NCI-H2171 (cell line): ENCODE results near the gene CDKN1B.

Source experiments
- DNase-seq: peaks from one replicate; lab custom pipeline; 2025; lab: John Stamatoyannopoulos, UW

The CDKN1B gene

DNA sequence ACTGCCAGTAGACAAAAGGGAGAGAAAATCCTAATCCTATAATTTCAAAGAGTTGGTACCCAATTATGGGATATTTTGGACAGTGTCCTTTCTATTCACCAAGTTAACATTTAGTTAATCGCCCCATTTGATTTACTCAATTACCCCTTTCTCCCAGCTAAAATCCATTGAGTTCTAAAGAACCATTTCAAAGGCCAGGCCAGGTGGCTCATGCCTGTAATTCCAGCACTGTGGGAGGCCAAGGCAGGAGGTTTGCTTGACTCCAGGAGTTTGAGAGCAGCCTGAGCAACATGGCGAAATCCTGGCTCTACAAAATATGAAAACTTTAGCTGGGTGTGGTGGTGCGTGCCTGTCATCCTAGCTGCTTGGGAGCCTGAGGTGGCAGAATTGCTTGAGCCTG lies 15.7 kb upstream of the CDKN1B start:
- no peak for DNase-seq

GRCh38 chr12:12704593-12705230 lies 12.5 kb upstream of the CDKN1B start:
- peak; percentile 28 for DNase-seq

DNA sequence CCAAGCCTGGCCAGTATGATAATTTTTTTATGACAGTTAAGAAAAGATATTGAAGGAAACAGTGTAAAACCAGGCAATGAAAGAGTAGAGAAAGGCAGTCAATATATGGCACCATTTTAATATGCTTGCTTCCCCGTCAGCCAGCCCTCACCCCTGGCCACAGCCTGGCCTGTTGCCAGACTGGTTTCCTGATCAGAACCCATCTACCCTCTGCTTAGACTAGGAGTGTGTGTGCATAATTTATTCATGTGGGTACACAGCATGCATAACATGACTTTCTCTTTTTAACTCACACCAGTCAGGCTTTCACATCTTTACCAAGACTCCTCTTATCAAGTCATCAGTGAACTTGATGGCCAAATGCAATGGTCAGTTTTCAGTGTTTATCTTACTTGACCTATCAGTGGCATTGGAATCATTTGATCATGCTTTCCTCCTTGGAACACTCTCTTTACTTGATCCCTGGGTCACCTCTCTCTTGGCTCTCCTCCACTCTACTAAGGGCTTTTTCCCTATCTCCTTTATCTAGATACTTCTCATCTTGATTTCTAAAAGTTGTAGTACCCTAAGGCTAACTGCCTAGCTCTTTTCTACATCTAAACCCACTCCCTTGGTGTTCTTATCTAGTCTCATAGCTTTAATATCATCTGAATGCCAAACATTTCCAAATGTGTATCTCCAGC lies 11.2 kb upstream of the CDKN1B start:
- DNase-seq, result no peak

GRCh38 chr12:12713932-12714275 lies 3.3 kb upstream of the CDKN1B start:
- no peak for DNase-seq

- DNase-seq, result peak; percentile 27
Measured at GRCh38 chr12:12714276-12715021, 2.7 kb upstream of the CDKN1B start.

DNA sequence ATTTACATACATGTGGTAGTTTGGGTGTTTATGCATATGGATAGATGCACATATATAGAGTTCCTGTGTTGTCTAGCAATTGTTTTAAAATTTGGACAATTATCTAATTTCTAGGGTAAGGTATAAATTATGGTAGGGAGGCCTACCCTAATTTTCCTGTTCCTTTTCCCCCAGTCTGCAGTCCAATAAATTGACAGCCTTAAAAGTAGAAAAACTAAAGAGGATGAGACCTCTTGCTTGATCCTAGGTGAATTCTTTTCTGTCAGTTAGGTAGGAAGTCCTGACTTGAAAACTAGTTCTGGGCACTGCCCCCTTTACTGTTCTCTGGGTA lies 2.1 kb upstream of the CDKN1B start:
- no peak for DNase-seq

- DNase-seq, result no peak
Measured at GRCh38 chr12:12715459-12716150, 1.6 kb upstream of the CDKN1B start.

GRCh38 chr12:12716151-12716792 lies 896 bp upstream of the CDKN1B start:
- no peak for DNase-seq

- no peak for DNase-seq
Measured at GRCh38 chr12:12717586-12718380, 615 bp downstream of the CDKN1B start.

GRCh38 chr12:12718381-12718759 lies 1.2 kb downstream of the CDKN1B start:
- DNase-seq, result no peak

GRCh38 chr12:12718853-12719252 lies 1.7 kb downstream of the CDKN1B start:
- DNase-seq, result no peak

DNA sequence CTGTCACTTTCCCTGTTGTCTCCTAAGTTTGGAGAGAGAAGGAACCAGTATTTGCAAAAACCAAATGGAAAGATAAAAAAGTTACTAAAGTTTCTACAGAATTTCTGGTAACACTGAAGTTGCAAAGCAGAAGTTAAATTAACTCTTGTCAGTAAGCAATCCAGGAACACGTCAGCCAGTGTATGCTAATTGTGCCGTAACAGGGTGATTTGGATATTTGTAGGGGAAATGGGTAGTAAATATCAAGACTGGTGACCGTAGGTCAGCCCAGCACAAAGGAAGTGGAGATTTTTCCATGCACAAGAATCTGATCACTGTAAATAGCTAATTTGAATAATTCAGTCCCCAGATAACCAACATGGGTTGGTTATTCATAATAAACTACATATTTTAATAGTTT lies 2.3 kb downstream of the CDKN1B start:
- no peak for DNase-seq

GRCh38 chr12:12720052-12720451 lies 2.9 kb downstream of the CDKN1B start:
- no peak for DNase-seq

GRCh38 chr12:12720672-12721161 lies 3.5 kb downstream of the CDKN1B start:
- DNase-seq, result no peak

DNA sequence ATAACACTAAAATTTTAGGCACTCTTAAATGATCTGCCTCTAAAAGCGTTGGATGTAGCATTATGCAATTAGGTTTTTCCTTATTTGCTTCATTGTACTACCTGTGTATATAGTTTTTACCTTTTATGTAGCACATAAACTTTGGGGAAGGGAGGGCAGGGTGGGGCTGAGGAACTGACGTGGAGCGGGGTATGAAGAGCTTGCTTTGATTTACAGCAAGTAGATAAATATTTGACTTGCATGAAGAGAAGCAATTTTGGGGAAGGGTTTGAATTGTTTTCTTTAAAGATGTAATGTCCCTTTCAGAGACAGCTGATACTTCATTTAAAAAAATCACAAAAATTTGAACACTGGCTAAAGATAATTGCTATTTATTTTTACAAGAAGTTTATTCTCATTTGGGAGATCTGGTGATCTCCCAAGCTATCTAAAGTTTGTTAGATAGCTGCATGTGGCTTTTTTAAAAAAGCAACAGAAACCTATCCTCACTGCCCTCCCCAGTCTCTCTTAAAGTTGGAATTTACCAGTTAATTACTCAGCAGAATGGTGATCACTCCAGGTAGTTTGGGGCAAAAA lies 4.1 kb downstream of the CDKN1B start:
- DNase-seq, result no peak

DNA sequence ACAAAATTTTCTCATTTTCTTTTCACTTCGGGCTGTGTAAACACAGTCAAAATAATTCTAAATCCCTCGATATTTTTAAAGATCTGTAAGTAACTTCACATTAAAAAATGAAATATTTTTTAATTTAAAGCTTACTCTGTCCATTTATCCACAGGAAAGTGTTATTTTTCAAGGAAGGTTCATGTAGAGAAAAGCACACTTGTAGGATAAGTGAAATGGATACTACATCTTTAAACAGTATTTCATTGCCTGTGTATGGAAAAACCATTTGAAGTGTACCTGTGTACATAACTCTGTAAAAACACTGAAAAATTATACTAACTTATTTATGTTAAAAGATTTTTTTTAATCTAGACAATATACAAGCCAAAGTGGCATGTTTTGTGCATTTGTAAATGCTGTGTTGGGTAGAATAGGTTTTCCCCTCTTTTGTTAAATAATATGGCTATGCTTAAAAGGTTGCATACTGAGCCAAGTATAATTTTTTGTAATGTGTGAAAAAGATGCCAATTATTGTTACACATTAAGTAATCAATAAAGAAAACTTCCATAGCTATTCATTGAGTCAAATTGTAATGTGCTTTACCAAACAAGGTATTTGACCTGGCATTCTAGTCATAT lies 4.8 kb downstream of the CDKN1B start:
- no peak for DNase-seq

GRCh38 chr12:12722435-12723148 lies 5.4 kb downstream of the CDKN1B start:
- no peak for DNase-seq

DNA sequence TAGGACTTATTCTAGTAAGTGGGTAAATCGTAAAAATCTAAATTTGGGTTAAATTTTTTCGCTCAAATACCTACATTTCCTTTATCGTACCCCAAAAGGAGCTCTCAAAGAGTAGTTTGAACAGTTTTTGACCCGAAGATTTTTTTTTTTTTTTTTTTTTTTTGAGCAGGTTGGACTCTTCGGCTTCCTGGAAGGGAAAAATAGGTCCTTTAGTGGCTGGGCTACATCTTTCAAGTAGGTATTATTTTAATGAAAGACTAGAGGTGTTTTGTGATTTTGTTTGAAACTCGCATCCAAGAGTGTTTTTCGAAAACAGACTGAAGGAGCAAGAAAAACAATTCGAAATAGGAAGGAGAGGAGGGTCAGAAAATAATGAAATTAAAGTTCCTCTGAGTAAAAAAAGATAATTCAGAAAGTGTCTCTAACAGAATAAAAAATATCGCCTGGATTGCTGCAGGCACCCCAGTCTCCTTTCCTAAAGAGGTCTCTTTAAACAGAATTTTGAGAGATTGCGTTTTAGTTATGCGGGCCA lies 6.0 kb downstream of the CDKN1B start:
- no peak for DNase-seq

DNA sequence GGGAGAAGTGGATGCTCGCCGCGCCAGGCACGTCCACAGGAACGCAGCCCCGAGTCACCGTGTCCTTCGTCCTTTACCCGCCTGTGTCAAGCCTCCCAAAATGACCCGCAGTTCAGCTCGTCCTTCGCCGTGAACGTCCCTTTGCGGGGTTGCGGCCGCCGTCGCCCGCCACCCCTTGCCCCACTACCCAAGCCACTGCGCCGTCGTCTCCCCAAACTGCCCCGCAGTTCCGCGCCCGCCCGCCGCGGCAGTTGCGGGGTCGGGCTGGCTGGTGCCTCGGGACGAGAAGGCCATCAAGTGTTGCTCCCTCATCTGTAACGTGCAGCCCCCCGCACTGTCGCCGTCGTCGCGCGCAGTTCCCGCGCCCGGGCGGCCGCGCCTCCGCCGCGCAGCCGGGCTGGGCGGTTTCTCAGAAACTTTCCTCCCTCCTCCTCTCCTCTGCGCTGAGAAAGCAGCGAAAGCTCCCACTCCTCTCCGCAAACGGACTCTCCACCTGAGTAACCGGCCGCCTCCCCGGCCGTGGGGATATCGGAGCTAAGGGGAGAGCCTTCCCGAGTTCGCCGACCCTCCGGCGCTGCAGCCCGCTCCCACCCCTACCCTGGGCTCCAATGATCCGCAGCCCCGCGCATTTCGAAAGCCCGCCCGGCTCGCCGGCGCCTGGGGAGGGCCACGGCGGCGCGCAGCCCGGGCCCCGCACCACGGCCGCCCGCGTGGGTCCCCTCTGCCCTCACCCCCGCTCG lies 6.7 kb downstream of the CDKN1B start:
- no peak for DNase-seq
